Measurements from ENCODE around the gene GAS7. TPM values are rescaled to one million over a fixed set of nuclear protein-coding genes. Genes with fewer than 3 reads are reported as not detected.

Gene GAS7
- total and polyA plus RNA-seq, 8 donors = 4.1 to 185 (median 30.5) TPM

DNA sequence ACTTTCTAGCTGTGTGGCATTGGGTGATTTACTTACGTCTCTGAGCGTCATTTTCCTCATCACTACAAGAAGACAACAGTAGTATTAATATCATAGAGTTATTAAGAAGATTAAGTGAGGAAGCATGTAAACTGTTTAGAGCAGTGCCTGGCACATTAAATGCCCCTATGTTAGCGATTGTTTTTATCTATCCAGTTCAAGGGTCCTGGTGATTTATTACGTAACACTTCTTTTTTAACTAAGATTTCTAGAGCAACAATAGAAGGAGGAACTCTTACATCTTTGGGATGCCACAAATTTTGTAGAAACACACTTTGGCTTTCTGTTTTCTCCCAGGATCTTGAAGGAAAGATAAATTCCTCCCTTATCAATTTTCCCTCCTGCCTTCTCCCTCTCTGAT lies 3.3 kb upstream of the GAS7 start:
- Histone ChIP-seq H3K36me3 (no peaks in the 10 kb centered on the region), H3K4me1 (peaks cover 0 to 20% (median 8%) of the 10 kb centered on the region in 4 donors), H3K27me3 (peaks cover 0 to 48% (median 18%) of the 10 kb centered on the region in 3 donors), H3K27ac (no peak overlapping the region), H3K4me3 (no peak overlapping the region), H3K9me3 (peaks cover 4 to 28% (median 17%) of the 10 kb centered on the region in 4 donors)
- intact Hi-C loops (cut with DNase I; ENCODE audit: low total_unique reads) = no loop called here
- WGBS, 5 donors = 76 to 90% (median 84%) methylated on average over 4 of the region's 4 CpGs
- TF ChIP-seq POLR2A (IDR thresholded peaks at IDR 0.05) = no peak
- TF ChIP-seq EP300 (IDR thresholded peaks at IDR 0.05) = no peak
- TF ChIP-seq, protein P1, sequence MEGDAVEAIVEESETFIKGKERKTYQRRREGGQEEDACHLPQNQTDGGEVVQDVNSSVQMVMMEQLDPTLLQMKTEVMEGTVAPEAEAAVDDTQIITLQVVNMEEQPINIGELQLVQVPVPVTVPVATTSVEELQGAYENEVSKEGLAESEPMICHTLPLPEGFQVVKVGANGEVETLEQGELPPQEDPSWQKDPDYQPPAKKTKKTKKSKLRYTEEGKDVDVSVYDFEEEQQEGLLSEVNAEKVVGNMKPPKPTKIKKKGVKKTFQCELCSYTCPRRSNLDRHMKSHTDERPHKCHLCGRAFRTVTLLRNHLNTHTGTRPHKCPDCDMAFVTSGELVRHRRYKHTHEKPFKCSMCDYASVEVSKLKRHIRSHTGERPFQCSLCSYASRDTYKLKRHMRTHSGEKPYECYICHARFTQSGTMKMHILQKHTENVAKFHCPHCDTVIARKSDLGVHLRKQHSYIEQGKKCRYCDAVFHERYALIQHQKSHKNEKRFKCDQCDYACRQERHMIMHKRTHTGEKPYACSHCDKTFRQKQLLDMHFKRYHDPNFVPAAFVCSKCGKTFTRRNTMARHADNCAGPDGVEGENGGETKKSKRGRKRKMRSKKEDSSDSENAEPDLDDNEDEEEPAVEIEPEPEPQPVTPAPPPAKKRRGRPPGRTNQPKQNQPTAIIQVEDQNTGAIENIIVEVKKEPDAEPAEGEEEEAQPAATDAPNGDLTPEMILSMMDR (IDR thresholded peaks at IDR 0.05) = no peak
- no peak for TF ChIP-seq POLR2AphosphoS5 (IDR thresholded peaks at IDR 0.05)
- DNase-seq = no peak

DNA sequence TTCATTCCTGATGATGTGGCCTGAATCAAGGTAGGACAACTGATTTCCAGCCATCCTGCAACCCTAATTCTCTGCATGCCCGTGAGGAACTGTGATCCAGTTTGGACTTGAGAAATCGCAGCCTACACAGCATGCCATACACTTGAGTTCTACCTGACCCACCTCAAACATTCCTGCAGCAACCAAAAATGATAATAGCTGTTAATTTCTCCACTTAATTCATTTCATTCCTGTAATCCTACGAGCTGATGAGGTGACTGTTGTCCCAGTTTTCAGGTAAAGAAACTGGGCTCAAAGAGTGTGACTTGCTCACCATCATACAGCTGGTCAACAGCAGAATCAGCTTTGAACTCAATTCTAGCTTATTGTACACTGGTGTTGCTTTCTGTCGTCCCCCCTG lies 2.2 kb upstream of the GAS7 start:
- no peak for TF ChIP-seq POLR2A (IDR thresholded peaks at IDR 0.05)
- no peak for TF ChIP-seq POLR2AphosphoS5 (IDR thresholded peaks at IDR 0.05)
- TF ChIP-seq, protein P1 (IDR thresholded peaks at IDR 0.05) = no peak
- TF ChIP-seq EP300 (IDR thresholded peaks at IDR 0.05) = no peak
- H3K9me3 ChIP-seq = peaks cover 3 to 24% (median 9%) of the 10 kb centered on the region in 4 donors
- H3K27me3 ChIP-seq = peaks cover 0 to 49% (median 18%) of the 10 kb centered on the region in 3 donors
- WGBS, 5 donors = 71 to 82% (median 78%) methylated on average over 2 to 4 of the region's 4 CpGs
- no peak overlapping the region for H3K4me3 ChIP-seq
- no peak overlapping the region for H3K27ac ChIP-seq
- no peak for DNase-seq
- intact Hi-C loops (cut with DNase I; ENCODE audit: low total_unique reads) = no loop called here
- H3K4me1 ChIP-seq = peaks cover 0 to 25% (median 12%) of the 10 kb centered on the region in 4 donors
- H3K36me3 ChIP-seq = no peaks in the 10 kb centered on the region

DNA sequence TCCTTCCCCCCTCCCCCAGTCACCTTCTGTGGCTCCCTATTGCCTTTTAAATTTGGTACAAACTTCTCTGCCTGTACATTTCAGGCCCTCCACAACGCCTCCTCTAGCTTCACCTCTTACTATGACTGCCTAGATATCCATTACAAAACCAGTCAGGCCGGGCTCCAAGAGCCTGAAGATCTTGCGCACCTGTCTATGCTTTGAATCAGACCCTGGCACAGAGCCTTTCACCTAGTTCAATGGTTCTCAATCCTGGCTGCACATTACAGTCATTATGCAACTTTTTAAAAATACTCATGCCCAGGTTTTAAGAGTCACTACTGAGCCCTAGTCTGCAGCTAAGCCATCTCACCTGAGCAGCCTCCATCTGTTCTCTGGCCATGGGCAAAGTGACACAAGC lies 1.6 kb upstream of the GAS7 start:
- intact Hi-C loops (cut with DNase I; ENCODE audit: low total_unique reads) = no loop called here
- 66 to 88% (median 80%) methylated on average over 3 of the region's 3 CpGs for WGBS, 5 donors
- no peaks in the 10 kb centered on the region for H3K36me3 ChIP-seq

DNA sequence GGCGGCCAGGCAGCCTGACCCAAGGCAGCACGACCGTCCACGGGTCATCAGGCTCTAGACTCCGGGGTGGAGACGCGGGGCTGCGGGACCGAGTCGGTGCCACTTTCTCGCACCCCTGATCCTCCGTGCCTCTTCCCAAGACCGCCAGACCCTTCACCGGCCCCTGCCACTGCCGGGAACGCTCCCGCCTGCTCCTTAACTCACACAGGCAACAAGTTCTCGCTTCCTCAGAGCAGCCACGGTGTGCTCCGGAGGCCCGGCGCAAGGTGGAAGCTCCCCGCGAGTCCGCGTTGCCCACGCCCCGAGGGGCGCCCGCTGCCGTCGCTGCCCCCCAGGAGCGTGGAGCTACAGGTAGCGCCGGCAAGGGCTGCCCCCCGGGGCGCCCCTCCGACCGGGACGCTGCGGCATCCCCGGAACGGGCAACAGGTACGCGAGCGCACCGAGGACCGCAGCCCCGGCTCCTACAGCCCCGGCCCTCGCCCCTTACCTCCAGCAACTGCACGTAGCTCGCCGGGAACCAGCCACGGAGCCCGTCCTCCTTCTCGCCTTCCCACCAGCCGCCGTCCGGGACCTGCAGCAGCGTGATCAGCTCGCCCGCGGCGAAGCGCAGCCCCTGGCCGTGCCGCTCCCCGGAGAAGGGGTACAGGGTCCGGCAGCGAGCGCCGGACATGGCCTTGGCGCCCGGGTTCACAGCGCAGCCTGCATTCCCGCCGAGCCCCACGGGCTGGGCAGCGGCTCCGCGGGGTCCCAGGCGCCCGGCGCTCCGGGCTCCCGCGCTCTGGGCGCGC lies 491 bp downstream of the GAS7 start:
- peak overlapping the region; percentile 26 to 79 (median 49) for H3K27ac ChIP-seq

More for the DNA sequence above, 1.6 kb upstream of the GAS7 start:
- no peak for DNase-seq
- Histone ChIP-seq H3K9me3 (peaks cover 2 to 18% (median 6%) of the 10 kb centered on the region in 4 donors), H3K4me3 (no peak overlapping the region), H3K27me3 (peaks cover 0 to 49% (median 18%) of the 10 kb centered on the region in 3 donors), H3K4me1 (peaks cover 0 to 25% (median 12%) of the 10 kb centered on the region in 4 donors), H3K27ac (no peak overlapping the region)
- TF ChIP-seq, protein P1 (IDR thresholded peaks at IDR 0.05) = no peak
- TF ChIP-seq POLR2A (IDR thresholded peaks at IDR 0.05) (no peak), EP300 (IDR thresholded peaks at IDR 0.05) (no peak), POLR2AphosphoS5 (IDR thresholded peaks at IDR 0.05) (no peak)

More for the DNA sequence above, 491 bp downstream of the GAS7 start:
- Histone ChIP-seq H3K27me3 (peaks cover 0 to 49% (median 18%) of the 10 kb centered on the region in 3 donors), H3K4me3 (peak overlapping the region; percentile 56 to 76 (median 64)), H3K36me3 (no peaks in the 10 kb centered on the region), H3K4me1 (peaks cover 0 to 25% (median 12%) of the 10 kb centered on the region in 4 donors), H3K9me3 (peaks cover 8 to 31% (median 14%) of the 10 kb centered on the region in 4 donors)
- peak in 1 of 2 donors; percentile 46 for DNase-seq
- TF ChIP-seq POLR2AphosphoS5 (IDR thresholded peaks at IDR 0.05) (no peak), EP300 (IDR thresholded peaks at IDR 0.05) (no peak), POLR2A (IDR thresholded peaks at IDR 0.05) (no peak)
- TF ChIP-seq, protein P1 (IDR thresholded peaks at IDR 0.05) = no peak
- WGBS, 5 donors = 3 to 6% (median 4%) methylated on average over 16 to 90 of the region's 90 CpGs
- intact Hi-C loops (cut with DNase I; ENCODE audit: low total_unique reads) = no loop called here

Measured in stomach (tissue), 9 donors.